Hippocampal formation (tissue), 2 donors: ENCODE data around the gene FTO.
A peak's percentile ranks its signal among the peaks of the same experiment; 100 is the strongest.

Experiments
- DNase-seq, 2 donors: peaks; one replicate each; lab custom pipeline; 2025; lab: John Stamatoyannopoulos, UW

The FTO gene

DNA sequence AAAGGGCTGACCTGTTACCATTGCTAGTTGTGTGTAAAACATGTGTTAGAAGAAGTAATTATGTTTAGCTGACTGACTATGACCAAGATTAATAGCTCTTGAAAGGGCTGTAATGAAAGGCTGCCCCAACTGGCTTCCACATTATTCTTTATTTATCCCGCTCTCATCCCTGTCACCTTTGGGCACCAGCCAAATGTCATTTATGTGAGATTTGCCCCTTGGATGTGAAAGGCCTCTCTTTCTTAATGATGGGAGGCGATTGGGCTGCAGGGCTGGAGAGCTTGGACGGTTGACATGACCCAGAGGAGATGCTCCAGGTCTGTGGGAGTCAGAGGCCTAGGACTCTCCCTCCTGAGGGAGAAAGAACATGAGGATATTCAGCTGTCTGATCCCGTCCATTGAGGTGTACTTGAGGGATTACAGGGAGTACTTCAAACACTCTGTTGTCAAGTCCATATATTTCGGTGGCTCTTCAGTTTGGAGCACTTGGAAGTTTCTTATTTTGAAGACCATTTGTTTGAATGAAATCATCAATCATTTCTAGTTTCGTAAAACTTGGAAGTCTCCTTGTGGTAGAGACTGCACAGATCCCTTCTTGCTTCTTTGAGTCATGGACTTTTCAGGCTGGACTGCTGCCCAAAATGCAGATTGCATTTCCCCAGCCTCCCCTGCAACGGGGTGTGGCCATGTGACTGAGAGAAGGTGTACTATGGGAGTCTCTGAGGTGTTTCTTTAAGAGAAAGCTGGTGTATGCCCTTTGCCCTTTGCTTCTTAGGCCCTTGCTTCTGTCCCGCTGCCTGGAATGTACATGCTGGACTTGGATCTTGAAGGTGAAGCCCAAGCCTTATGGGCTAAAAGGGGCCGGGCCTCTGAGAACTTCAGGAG lies 51.3 kb downstream of the FTO start:
- DNase-seq, result no peak

DNA sequence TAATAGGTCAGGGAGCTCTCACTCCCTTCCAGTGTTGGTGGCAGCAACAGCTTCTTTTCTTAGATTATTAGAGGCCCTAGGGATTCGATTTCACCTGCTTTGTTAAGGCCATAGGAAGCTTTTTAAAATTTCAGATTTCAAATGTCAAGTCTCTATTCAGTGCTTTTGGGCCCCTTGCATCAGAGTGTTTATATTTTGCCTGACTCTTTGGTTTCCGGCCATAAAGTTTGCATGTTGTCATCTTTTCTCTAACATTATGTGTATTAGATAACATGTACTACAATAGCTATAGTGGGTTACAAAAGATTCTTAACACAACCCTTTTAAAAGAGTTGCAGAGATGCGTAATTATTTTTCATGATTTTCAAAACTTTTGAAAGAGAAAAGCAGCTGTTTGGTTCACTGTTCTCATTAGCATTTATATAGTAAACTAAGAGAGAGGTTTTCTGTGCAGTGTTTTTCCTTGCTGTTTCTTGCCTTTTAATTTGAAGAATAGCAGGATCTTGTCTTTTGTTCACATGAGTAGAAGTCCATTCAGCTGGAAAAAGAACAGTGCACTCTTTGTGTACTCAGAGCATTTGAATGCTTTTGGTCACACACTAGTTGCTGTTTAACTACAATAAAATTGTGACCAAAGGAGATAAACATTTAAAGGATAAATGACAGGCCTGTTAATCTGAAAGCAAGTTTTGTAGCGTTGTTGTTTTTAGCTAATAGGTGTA lies 52.5 kb downstream of the FTO start:
- DNase-seq, result peak in 1 of 2 donors; percentile 65

DNA sequence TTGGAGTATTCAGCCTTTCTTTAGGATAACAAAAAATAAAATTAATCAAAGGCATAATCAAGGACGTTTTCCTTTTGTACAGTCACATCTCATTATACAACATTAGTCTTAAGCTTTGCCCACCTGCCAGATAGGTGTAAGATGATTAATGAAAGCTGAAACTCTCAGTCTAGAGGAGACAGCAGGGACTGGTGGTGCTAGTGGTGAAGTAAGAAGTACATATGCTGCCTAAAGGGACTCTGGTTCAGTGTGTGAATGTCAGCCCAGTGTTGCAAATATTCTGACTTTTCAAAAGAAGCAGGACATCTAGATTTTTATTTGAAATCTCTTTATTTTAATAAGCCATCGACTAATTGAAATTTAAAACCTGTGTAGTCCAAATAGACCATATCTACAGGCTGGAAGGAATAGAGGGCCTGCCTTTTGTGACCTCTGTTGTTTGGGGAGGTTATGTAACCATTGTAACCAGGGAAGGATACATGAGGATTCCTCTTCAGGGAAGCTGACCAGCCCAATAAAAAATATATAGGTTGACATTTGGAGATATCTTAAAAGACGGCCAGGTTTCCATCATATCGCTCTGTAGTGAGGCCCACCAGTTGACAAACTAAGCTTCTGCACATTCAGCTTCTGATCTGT lies 54.1 kb downstream of the FTO start:
- no peak for DNase-seq

DNA sequence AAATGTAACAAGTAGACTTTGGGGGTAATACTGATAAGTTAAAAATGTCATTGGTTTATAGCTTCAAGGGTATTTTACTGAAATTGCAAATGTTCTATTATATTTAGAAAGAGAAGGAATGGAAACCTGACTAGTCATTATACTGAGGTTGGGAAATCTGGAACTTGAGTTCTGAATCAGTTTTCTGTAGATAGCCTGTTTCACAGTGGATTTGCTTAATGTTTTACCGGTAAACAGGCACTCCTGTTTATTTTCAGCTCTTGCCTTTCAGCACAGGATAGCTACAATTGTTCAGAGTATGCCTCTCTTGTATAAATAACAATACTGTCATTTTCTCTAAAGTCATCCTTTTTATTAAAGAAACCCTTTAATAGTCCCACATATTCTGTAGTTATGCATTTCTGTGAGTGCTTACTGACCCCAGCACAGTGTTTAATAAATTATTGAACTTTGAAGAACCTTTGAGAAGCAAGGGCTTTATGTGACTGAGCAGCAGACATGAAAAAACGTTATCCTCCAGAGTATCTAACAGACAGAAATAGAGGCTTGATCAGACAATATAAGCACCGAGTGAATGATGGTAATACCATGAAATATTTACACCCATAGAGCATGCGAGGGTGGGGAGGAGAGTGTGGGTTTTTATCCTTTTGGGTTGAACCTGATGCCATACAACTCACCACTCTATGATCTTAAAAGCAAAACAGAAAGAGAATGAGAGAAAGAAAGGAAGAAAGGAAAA lies 58.2 kb downstream of the FTO start:
- no peak for DNase-seq

DNA sequence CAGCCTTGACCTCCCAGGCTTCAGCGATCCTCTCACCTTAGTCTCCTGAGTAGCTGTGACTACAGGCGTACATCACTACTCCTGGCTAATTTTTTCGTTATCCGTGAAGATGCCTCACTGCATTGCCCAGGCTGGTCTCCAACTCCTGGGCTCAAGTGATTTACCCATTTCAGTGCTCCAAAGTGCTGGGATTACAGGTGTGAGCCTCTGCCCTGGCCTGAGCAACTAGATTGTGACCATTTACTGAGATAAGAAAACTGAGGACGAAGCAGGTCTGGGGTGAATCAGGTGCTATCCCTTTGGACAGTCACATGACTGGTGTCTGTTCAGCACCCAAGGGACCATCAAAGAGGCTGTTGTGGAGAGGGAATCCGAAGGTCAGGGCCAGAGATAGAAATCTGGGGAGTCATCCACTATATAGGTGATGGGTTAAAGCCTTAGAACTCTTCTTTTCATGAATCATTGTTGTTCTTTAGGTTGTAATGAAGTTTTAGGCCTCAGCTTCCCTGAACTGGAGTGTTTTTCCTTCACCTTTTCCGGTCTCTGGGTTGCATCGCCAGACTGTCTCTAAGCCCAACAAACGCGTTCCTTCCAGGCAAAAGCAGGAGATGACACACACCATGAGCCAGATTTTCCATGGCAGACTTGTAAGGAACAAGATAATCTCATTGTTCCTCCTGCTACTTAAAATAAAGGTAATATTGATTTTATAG lies 62.5 kb downstream of the FTO start:
- DNase-seq, result no peak

DNA sequence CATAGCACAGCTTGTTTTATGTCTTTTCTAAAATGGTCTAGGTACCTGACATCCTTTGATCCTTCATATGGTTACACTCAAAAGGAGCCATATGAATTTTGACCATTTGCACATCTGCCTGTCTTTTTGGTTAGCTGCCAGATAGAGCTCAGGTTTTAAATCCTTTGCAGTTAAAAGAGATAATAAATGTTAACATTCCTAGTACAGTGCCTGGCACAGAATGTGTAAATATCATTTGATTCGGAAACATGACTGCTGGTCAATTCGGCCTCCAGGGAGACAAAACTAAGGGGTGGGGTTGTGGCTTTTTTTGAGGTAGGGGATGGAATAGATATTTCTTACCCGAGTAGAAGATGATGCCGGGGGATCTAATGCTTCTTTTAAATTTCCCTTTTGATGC lies 64.2 kb downstream of the FTO start:
- DNase-seq, result no peak

DNA sequence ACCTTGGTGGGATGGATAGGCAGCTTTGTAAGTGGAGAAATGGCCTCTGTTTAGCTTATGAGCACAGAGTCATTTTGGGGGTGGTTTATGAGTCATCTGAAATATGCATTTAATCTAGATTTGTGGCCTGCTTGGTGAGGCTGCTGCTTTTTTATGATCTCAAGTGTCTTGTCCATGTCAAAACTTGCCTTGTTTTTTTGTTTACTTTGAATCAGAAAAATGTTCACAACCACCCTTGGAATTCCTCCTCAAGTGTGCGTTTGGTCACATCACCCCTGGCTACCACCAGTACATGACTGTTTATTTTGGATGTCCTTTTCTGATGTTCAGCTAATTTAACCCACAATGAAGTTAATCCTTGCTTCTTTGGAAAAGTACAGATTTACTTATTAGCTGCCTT lies 64.6 kb downstream of the FTO start:
- no peak for DNase-seq

DNA sequence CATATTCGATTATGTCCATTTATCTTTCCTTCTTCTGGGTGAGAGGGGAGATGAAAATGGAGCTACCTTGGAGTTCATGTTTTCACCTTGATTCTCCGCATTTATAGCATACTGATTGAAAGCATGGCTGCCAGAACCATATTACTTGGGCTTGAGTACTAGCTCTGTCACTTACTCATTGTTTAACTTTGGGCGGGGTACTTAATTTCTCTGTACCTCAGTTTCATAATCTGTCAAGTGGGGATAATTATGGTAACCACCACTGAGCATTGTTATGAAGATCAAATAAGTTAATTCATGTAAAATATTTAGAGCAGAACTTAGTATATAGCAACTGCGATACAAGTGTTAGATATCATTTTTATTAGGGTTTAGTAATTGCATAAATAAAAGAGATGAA lies 65.2 kb downstream of the FTO start:
- no peak for DNase-seq

DNA sequence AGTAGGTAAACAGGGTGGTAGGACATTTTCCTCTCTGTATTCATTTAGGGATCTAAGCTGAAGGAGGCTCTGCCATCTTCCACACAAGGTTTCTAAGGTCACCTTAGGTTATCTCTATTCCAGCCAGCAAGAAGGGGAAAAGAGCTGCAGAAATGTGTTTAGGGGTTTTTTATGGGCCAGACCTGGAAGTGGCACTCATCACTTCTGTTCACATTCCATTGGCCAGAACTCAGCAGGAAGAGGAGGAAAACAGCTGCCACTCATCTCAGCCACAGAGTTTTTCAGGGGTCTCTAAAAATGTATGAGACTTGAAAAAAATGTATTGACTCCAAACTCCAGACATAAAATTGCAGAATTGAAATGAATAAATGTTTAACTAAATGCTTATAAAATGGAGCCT lies 65.8 kb downstream of the FTO start:
- DNase-seq, result no peak

DNA sequence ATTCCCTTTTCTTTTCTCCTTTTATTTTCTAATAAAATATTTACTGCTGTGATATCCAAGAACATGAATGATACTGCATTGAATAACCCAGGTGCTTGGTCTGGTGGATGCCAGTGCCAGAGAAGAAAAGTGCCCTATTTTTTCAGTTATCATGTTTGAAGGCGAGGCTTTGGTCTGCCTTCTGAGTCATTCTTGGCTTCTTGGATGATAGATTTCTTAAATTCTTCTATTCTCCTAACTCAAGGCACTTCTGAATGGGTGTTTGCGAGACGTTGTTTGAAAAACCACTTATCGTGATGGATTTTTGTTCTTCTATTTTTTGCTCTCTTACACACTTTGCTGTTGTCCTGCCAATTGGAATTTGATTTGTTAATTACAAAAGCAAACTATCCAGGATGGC lies 66.7 kb downstream of the FTO start:
- no peak for DNase-seq

DNA sequence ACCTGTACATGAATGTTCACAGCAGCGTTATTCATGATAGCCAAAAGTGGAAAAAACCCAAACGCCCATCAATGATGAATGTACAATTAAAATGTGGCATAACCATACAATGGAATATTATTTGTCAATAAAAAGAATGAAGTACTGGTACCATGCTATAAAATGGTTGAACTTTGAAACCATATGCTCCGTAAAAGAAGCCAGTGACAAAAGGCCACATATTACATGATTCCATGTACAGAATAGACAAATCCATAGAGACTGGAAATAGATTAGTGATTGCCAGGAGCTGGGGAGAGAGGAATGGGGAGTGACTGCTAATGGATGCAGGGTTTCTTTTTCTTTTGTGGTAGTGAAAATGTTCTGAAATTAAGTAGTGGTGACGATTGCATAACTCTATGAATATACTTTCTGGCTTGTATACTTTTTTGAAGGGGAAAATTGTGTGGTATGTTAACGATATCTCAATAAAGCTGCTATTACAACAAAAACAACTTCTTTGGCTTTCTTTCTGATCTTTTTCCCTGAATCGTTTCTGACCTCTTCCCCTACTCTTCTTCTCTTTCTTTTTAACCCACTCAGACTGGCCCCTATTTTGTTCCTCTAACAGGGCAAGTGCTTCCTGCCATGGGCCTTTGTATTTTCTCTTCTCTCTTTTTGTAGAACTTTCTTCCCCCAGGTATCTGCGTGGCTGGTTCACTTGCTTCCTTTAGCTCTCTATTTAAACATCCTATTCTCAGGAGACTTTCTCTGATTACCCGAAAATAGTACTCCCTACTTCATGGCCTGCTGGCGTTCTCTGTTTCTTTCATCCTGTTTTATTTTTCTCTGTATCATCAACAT lies 67.9 kb downstream of the FTO start:
- no peak for DNase-seq

DNA sequence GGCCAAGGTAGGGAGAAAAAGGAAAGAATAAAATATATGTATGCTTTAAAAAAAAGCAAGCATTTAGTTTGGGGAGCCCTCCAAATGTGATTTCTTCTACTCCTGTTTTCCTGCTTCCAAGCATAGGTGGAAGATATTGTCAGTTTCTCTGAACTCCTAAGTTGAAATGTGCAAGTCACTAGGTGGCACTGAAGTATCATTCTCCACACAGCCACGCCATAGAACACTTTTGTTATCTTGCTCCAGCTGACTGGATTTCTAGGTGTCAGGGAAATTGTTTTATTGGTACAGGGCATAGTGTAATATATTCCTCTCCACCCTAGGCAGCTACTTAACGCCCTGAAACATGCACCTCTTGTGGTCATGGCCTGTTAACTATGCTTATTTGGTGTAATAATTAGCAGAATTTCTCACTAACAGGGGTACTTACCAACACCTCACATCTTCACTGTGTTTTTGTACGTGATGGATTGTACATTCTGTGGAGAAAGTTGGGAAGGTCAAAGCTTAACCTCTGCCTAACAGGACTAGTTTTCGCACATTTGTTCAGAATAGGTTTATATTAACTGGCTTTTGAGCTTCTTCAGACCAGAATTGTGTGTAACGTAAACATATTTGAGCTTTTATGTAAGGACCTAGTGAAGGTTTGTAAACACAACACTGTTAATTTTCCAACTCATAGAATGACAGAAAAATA lies 69.3 kb downstream of the FTO start:
- peak; percentile 18 to 64 for DNase-seq

DNA sequence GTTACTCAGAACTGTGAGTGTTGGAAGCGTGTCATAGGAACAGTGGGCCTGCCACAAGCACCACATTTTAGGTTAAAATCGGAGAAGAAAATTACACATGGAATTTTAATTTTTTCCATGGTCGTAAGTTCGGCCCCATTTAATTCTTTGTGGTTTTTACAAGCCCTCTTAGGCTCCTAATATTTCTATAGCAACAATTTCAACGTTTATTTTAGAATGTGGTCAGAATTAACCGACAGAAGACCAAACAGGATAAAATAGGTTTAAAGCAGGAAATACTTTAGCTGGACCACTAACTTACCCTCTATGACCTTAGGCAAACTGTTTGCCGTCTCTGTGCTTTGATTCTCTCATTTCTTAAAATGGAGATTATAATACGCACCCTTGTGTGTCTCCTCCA lies 69.9 kb downstream of the FTO start:
- no peak for DNase-seq

DNA sequence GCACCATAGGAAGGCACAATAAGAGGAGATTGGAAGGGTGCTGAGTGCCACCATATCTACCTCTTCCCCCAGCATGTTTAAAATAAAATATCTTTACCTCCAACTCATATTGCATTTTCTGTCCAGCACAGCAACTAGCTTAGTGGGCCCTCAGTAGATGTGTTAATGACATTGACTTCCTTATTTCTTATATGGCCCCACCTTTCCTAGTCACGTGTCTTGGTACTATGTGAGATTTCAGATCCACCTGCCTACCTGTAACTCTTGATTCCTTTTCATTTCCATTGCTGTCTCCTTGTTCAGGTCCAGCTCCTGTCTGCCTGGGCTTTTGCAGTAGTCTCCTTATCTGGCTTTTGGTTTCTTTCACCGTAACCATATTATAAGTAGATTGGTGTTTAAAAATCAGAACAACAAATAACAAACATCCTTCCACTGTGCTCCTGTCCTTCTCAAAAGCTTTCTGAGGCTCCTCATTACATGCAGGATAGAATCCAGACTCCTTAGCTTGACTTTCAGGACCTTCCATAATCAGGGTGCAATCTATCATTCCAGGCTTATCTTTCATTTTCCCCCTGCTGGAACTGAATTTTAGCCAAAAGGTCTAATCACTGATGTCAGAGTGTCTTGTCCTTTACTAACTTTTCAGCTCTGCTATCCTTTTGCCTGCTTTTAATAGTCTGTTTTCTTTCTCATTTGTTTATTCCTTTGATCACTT lies 71.3 kb downstream of the FTO start:
- no peak for DNase-seq

DNA sequence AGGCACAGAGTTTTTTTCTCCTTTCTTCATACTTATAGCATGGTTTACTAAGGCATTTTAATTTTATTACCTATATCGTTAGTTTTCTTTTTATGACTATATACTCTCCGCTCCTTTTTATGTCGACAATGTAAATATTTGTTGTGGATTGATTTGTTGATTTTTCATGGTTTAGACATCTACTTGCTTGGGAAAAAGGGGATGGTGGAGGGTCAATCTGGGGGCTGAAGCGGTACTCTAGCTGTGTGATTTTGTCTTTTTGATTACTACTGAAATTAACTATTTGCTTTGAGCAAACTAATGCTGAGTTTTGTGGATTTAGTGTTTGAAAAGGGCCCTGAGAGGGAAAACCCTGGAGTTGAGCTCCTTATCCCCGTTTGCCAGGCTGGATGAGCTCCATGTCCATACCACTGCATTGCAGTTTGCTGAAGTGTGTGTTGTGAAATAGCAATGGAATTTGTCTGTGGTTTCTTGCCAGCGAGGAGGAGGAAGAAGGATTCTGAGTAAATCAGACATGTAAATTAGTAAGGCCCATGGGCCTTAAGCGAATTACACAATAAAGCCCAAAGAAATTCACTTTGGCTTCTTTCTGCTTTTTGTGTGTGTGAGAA lies 72.0 kb downstream of the FTO start:
- DNase-seq, result no peak

DNA sequence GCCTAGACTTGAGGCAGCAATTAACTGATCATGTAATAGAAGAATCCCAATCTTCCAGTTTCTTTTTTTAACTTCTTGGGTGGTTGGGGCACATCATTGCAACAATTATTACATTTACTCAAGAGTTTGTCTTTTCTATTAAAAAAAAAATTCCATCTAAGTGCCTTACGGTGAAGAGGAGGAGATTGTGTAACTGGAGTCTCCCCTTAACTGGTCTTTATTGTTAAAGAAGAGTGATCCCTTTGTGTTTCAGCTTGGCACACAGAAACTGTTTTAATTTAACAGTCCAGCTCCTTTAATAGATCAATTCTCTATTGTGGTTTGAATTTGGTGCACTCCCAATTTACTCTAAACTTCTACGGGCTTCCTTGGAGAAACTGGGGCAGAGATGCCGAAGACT lies 75.2 kb downstream of the FTO start:
- peak in 1 of 2 donors; percentile 51 for DNase-seq

DNA sequence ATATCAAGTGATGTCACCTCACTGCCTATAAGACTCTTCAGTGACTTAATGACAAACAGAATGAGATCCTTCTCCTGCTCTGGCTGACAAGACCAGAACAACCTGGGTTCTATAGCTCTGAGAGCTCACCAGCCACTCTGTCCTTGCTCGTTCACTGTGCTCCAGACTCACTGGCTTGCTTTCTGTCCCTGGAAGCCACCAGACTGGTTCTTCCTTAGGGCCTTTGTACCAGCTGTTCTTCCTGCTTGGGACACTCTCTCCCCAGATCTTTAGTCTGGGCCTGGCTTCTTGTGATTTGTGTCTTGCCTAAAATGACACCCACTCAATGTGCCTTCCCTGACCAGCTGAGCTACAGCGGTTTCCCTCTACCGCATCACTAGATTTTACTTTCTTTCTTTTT lies 76.1 kb downstream of the FTO start:
- DNase-seq, result no peak

DNA sequence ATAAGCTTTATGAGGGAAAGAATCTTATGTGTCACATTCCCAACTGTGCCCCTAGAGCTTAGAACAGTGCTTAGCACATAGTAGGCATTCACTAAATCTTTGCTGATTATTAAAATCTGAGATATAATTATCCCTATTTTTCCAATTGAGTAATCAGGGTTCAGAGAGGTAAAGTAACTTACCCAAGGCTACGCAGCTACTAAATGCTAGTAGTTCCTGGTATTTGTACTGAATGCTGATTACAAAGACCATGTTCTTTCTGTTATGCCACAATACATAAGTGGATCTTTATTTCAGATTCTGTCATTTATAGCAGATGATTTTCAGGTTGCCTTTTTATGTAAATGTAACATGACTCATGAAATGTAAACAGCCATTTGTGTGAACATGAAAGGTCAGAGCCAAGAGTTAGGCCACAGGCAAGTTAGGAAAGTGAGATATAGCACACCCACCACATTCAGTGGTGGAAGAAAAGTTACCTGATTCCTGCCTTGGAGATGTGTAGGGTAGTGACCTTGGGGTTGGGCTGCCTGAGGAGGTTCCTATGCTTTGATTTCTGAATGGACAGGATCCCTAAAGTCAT lies 77.2 kb downstream of the FTO start:
- no peak for DNase-seq

DNA sequence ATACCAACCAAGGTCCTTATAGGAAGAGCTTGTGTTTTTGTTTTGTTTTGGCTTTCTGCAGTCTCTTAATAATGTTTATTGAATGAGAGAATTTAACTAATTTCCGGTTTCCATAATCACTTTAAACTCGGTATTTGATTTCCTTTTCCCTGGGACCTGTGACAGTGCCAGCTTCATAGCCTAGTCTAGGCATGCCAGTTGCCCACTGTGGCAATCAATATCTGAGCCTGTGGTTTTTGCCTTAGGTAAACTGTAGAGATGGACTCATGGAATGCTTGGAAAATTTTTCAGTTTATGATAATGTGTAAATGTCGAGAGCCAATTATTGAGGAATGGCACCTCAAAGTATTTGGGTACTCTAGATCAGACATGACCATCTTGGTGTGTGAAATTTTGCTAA lies 78.2 kb downstream of the FTO start:
- no peak for DNase-seq
